ENCODE data around the gene NAA25.
"Not testable (repeated sequence)": the region's sequence is repeated elsewhere in the genome, so short reads cannot be mapped to it uniquely, and the experiment has no call there.

Gene NAA25

DNA sequence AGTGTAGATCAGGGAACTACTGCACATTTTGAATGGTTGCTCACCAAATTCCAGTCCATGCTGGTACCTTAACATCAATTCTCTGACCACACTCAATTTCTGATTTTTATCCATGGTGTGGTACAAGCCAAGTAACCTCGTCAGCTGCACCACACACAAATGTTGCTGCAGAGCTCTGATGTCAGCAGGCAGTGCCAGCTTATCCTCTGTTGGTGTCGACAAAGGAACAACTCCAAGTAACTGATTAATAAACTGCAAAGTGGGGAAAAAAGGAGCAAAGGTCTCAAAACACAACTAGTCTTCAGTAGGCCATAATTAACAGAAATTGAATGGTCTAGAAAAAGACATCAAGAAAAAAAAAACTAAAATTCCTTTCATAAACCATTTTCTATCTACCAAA is 47.4 kb downstream of the NAA25 start:
- no peak for DNase-seq (ENCODE audit: low read depth in 2 of 2)

DNA sequence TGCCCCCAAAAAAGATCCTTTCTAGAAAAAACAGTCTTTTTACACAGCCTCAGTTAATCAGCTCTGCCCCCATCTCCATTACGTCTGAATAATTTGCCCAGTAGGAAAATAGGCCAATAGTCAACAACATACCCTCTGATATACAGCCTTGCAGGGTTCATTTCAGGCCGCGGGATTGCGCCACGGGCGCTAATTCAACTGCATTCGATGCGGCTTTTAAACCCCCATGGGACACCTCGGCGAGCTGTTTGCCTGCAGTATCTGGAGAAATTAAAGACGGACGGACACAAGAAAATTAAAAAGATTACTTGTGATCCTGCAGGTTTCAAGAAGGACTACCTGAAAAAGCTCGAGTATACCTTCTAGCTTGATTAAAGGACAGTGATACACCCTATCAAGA is 59.2 kb downstream of the NAA25 start:
- DNase-seq (ENCODE audit: low read depth in 2 of 2) = no peak

DNA sequence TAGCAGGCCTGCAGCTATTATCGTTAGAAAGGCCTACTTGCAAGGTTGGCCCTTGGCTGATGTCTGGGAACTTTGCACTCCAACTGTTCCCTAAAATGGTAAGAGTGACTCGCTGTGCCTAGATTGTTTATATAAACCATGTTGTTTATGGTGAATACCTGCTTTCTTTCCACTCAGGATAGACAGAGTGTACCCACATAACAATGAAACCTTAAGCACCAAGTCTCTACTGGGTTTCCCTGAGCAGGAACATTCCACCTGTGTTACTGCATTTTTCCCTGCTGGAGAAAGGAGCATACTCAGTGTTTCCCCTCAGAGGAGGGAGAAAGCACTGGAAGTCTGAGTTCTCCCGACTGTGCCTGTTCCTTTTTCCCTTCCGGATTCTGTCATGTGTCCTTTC is 62.6 kb downstream of the NAA25 start:
- DNase-seq (ENCODE audit: low read depth in 2 of 2) = no peak

DNA sequence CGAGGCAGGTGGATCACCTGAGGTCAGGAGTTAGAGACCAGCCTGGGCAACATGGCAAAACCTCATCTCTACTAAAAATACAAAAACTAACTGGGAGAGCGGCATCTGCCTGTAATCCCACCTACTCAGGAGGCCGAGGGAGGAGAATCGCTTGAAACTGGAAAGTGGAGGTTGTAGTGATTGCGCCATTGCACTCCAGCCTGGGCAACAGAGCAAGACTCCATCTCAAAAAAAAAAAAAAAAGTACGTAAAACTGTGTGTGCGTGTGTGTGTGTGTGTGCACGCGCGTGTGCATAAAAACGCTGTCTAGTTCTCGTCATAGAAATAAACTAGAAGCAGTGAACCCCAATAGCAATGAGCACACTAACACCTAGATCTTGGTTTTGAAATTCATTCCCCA is 72.0 kb downstream of the NAA25 start:
- DNase-seq (ENCODE audit: low read depth in 2 of 2) = not testable (repeated sequence)

DNA sequence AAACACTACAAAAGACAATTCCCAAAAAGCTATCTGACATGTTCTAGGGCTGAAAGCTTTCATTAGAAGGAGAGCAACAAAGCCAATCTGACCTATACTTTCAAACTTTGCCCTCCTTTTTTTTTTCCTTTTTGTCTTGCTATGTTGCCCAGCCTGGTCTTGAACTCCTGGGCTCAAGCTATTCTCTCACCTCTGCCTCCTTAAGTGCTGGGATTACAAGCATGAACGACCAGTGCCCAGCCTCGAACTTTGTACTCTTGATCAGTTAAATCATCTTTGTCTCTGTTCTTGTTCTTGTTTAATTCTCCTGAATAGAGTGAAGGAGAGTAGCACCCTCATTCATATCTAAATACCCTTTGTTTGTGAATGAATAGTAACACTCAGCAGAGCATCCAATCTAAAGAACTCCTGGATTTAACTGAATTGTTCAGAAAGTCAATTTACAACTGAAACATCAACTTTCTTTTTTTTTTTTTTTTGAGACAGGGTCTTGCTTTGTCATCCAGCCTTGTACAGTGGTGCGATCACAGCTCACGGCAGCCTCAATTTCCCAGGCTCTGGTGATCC is 73.3 kb downstream of the NAA25 start:
- no peak for DNase-seq (ENCODE audit: low read depth in 2 of 2)

DNA sequence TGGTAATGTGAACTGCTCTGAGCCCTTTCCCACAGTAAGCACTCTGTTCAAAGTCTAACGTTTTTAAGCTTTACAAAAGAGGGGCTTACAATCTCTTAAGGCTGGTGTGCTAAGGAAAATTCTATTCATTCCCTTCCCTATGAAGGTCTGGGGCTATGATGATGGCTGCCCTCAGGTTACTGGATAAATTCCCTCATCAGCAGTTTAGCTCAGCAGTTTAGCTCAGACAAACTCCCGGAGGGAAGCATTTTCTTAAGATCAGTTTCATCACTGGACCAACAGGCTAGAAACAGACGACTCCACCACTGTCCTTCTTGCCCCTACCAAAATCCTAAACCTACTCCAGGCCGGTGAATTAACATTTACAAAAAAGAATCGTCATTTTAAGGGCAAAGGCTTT is 76.3 kb downstream of the NAA25 start:
- DNase-seq (ENCODE audit: low read depth in 2 of 2) = no peak

DNA sequence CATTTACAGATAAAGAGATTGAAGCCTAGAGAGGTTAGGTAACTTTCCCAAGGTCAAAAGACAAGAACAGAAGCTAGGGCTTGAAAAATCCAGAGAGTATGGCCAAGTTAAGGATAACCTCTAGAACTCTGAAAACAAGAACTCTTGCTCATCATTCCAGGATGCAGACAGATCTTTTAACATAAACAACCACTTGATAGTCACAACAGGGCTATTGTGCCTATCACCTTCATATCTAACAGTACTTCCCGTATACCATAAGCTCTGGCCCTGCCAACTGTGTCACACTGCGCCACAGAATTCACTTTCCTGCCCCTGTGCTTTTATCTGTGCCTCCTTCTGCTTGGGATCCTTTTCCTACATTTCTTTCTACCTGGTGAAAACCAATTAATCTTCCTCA is 77.1 kb downstream of the NAA25 start:
- no peak for DNase-seq (ENCODE audit: low read depth in 2 of 2)

DNA sequence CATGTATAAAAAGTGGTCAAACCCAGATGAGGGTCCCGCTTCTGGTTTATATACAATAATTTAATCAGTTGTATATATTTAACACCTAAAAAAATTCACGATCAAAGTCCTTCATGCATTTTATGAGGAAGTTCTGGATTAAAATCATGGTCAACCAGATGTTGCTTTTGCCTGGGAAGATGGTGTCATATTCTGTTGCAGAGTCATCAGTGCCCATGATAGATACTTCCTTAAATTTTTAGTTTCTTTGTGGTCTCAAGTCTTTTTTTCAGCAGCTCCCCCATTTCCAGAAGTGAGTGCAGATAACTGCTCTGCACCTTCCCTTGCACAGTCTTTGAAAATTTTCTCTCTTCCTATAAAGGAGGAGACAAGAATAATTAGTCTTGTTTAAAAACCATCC is 79.3 kb downstream of the NAA25 start:
- DNase-seq (ENCODE audit: low read depth in 2 of 2) = no peak

DNA sequence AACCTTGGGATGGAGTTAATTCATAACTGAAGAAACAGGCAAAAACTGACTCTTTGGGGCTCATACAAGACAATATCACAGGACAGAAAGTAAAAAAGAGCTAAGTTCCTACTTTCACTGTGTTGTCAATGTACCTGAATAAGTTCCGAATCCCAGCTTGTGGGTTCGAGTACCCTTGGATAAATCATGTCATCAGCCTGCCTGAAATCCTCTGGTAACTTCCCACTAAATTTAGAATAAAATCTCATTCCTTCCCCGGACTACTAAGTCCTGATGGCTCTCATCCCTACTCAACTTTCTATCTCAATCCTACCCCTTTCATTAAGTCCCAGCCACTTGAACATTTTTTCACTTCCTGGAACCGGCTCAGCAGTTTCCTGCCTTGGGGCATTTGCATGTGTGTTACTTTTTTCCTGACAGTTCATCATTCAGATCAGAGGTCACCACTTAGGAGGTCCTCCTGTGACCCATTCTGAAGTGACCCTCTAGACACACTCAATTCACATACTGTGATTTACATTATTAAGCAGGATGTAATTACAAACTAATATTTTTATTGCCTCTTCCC is 82.7 kb downstream of the NAA25 start:
- DNase-seq (ENCODE audit: low read depth in 2 of 2) = no peak

DNA sequence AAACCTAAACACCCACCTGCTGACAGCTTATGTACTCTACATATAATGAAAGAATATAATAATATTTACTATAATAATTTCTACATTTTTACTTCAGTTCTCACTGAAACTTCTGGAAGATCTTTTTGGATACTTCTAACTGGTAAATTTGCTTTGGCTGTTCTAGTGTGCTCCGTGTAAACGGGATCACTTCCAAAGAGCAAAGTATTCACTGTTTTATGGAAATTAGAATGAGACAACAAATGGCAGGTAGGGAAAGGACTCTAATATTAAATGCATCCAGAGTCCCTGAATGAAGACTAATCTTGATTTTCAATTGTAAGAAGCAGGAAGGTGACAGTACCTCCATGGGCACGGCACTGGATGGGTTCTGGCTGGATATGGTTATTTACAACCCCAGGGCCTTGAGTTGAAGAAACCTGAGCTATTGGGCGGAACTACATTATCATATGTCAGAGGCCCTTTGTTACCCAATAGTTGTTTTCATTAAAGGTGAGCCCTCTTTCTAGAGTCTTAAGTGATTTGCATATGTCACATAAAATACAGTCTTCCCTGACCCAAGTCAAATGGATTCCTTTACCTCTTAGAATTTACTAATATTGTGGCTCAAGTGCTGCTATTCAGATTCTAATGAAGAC is 84.7 kb downstream of the NAA25 start:
- DNase-seq (ENCODE audit: low read depth in 2 of 2) = no peak

DNA sequence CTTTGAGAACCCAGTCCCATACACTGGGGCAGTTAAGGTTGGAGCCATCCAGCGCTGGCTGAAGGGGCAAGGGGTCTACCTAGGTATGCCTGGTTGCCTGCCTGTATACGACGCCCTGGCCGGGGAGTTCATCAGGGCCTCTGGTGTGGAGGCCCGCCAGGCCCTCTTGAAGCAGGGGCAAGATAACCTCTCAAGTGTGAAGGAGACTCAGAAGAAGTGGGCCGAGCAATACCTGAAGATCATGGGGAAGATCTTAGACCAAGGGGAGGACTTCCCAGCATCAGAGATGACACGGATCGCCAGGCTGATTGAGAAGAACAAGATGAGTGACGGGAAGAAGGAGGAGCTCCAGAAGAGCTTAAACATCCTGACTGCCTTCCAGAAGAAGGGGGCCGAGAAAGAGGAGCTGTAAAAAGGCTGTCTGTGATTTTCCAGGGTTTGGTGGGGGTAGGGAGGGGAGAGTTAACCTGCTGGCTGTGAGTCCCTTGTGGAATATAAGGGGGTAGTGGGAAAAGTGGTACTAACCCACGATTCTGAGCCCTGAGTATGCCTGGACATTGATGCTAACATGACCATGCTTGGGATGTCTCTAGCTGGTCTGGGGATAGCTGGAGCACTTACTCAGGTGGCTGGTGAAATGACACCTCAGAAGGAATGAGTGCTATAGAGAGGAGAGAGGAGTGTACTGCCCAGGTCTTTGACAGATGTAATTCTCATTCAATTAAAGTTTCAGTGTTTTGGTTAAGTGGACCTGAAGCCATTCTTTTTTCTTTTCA is 86.2 kb downstream of the NAA25 start:
- DNase-seq (ENCODE audit: low read depth in 2 of 2) = no peak

DNA sequence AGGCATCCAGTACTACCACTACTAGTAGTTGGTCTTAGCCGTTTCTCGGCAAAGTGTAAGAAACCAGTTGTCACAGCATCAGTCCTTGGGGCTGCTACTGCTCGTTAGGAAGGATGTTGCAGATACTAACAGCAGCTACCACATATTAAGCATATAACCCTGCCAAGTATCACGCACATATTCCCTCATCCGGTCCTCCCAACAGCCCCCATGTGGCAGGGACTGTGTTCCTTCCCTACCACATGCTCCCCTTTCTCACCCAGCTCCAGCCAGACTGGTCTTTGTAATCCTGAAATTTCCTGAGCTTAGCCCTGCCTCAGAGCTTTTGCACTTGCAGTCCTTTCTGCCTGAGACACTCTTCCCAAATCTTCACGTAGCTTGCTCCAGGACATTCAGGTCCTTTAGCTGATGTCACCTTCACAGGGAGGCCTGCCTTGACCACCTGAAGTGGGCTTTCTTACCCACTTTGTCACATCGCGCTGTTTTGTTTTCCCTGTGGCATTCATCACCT is 87.6 kb downstream of the NAA25 start:
- DNase-seq (ENCODE audit: low read depth in 2 of 2) = no peak

DNA sequence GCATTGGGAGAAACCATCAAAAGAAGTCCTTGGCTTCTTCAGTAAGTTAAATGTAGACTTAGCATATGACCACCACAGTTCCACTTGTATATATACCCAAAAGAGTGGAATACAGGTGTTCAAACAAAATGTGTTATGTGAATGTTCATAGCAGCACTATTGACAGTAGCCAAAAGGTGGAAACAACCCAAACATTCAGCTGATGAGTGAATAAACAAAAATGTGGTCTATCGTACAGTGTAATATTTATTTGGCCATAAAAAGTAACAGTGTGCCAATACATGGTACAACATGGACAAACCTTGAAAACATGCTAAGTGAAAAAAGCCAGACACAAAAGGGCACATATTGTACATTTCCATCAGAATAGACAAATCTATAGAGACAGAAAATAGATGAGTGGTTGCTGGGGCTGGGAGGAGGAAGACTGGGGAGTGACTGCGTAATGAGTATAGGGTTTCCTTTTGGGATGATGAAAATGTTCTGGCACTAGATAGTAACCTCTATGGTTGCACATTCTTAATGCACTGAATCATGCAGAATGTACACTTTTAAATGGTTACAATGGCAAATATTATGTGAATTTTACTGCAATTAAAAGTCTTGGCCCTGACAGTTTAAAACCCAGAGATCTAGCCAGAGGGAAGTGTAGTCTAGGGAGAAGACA is 89.9 kb downstream of the NAA25 start:
- DNase-seq (ENCODE audit: low read depth in 2 of 2) = peak; percentile 64 to 71

DNA sequence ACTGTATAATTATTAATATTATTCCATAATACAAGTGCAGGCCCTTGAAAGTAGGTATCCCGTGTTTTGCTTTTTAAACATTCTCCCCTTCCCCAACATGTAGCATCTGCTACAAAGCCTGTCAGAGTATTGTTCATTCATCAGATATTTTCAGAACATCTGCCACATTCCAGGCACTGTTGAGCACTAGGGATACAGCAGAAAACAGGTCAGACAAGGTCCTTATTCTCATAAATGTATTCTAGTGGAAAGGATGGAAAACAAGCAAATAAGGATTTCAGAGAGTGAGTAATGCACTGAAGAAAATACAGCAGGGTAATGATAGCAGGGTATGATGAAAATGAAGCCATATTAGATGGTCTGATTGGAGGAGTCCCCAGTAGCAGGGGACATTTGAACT is 91.5 kb downstream of the NAA25 start:
- DNase-seq (ENCODE audit: low read depth in 2 of 2) = no peak

DNA sequence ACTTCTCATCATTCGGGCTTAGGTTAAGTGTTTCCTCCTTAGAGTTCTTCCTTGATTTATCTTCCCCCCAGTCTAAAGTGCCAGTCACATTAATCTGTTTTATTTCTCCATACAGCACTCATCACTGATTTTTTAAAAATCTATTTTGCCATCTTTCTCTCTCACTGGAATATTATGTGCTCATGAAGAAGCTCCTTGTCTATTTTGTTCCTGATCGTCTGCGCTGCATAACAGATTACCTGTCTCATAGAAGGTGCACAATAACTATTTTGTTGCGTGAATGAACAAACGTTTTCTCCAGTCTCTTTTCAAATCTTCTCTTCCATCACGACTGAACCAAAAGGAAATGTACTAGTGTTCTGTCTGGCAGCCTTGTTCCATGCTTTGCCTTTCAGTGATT is 92.6 kb downstream of the NAA25 start:
- no peak for DNase-seq (ENCODE audit: low read depth in 2 of 2)

DNA sequence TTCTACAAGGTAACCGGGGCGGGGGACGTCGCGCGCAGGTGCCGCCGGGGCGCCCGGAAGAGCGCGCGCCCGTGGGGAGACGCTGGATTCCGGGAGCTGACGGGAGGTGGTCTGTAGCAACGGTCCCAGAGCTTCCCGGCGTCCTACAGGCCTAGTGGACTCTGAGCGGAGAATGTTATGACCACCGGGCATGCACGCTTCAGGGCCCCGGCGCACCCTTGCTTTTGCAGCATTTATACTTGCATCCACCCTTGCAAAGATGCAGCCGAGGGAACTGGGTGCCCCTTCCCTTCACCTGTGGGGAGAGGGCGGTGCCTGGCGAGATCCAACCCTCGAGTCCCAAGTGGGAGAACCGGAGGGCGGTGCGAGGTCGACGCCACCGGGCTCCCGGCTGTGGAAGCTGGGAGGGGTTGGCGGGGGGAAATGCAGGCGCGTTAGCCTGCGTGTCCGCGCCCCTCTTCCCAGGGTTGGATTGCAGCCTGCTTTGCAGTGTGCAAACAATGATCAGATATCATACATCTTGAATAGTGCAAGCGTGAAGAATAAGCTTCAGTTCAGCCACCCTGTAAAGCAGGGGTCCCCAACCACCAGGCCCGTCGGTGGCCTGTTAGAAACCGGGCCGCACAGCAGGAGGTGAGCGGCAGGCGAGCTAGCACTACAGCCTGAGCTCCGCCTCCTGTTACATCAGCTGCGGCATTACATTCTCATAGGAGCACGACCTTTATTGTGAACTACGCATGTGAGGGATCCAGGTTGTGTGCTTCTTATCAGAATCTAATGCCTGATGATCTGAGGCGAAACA is 94.8 kb downstream of the NAA25 start:
- peak in 1 of 2 experiments; percentile 44 for DNase-seq (ENCODE audit: low read depth in 2 of 2)

DNA sequence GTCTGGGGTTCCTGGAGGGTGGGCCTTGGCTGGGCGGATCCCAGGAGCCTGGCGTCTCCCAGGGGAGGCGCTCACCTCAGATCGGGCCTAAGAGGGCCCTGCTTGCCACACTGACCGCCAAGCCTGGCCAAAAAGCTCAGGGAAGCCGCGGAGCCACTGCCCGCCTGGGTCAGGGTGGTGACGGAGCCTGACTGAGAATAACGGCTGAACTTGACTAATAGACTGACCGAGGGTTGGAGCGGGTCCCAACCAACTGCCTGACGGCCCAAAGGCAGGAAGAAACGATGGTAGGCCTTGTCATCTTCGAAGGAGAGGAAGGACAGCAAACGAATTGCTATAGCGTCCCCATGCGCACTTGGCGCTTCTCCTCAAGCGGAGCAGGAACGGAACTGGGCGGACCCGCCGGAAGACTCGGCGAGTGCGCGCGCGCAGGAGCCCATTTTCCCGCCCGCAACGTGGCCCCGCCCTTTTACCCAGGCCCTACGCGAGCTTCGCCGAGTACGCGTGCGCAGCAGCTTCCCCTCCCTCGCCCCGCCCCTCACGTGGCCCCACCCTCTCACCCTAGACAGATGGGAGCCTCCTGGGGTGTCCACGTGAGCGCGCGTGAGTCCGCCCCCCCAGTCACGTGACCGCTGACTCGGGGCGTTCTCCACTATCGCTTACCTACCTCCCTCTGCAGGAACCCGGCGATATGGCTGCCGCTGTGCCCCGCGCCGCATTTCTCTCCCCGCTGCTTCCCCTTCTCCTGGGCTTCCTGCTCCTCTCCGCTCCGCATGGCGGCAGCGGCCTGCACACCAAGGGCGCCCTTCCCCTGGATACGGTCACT is 95.6 kb downstream of the NAA25 start, which contains the start of the genes ERP29 and TMEM116:
Gene ERP29, plus strand, starts transcription at position 652 of the 826 bp plus-strand sequence. Its CDS starts 40 bp downstream, at position 692.
Gene TMEM116, minus strand, starts transcription at position 391 of the 826 bp plus-strand sequence. CDS start 7,895 bp downstream, outside the sequence.
- DNase-seq (ENCODE audit: low read depth in 2 of 2) = peak; percentile 96 to 97

DNA sequence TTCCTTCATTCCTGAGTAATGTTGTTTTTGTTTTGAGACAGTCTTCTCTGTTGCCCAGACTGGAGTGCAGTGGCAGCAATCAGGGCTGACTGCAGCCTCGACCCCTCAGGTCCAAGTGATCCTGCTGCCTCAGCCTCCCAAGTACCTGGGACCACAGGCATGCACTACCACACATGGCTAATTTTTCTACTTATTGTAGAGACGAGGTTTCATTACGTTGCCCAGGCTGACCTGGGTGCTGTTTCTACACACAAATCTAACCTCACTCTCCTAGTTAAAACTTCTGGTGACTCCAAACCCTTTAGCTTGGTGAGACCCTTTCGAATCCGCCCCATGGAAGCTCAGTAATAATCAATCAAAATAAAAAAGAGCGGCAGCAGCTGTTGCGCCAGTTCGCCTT is 96.9 kb downstream of the NAA25 start:
- no peak for DNase-seq (ENCODE audit: low read depth in 2 of 2)

DNA sequence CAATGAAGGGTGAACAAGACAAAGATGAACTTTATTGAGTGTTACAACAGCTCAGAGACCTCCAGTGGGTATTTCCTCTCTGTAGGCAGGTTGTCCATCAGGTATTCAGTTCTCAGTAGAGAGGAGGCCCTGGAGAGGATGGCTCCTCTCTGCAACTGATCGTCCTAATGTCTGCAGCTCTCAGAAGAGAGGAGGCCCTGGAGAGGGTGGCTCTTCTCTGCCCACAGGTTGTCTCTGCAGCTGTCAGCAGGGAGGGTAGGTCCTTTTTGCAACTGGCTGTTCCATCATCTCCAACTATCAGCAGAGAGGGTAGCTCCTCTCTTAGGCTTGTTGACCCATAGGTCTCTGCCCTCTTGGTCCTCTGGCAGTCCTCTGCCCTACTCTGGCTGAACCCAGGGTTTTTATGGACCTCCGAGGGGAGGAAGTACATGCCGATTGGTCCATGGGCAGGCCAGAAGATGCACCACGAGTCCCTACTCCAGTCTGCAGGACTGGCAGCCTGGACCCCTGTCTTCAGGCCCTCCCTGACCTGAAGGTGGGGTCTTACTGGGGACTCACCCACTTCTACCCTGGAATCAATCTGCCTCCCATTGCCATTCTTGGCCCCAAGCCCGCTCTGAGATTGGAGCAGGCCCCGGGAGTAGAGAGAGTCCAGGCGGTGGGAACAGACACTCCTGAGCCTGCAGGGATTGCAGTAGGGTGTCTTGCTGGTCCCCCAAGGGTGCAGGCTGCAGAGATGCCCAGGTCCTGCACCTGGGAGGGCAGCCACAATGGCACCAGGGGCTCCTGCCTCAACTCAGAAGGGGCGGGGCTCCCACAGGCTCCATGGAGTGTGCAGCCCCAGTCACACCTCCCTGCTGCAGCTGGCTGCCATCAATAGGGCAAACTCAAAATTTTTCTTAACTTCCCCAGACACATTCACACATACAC is 97.9 kb downstream of the NAA25 start:
- DNase-seq (ENCODE audit: low read depth in 2 of 2) = no peak
